ENCODE results near the gene SLC17A3.

Gene SLC17A3

GRCh38 chr6:25835442-25836283 is 38.4 kb downstream of the SLC17A3 start:
- DNase-seq (ENCODE audit: low spot score) = no peak

- no peak for DNase-seq (ENCODE audit: low spot score)
Measured at GRCh38 chr6:25834950-25835349, 39.1 kb downstream of the SLC17A3 start.

GRCh38 chr6:25833136-25833535 is 40.9 kb downstream of the SLC17A3 start:
- DNase-seq (ENCODE audit: low spot score) = no peak

- no peak for DNase-seq (ENCODE audit: low spot score)
Measured at GRCh38 chr6:25832670-25833069, 41.4 kb downstream of the SLC17A3 start.

- no peak for DNase-seq (ENCODE audit: low spot score)
Measured at GRCh38 chr6:25832307-25832662, 41.8 kb downstream of the SLC17A3 start.

- DNase-seq (ENCODE audit: low spot score) = no peak
Measured at GRCh38 chr6:25831532-25832306, 42.3 kb downstream of the SLC17A3 start, which contains the start of gene SLC17A1. Gene SLC17A1 (minus strand): TSS chr6:25832052. CDS start chr6:25830557, 1,495 bp downstream.

GRCh38 chr6:25830458-25830857 is 43.6 kb downstream of the SLC17A3 start:
- no peak for DNase-seq (ENCODE audit: low spot score)

GRCh38 chr6:25829375-25829774 is 44.7 kb downstream of the SLC17A3 start:
- no peak for DNase-seq (ENCODE audit: low spot score)

- no peak for DNase-seq (ENCODE audit: low spot score)
Measured at GRCh38 chr6:25821341-25821740, 52.7 kb downstream of the SLC17A3 start.

- no peak for DNase-seq (ENCODE audit: low spot score)
Measured at GRCh38 chr6:25816252-25816651, 57.8 kb downstream of the SLC17A3 start.

- DNase-seq (ENCODE audit: low spot score) = no peak
Measured at GRCh38 chr6:25815194-25815593, 58.8 kb downstream of the SLC17A3 start.

GRCh38 chr6:25804804-25805203 is 69.2 kb downstream of the SLC17A3 start:
- no peak for DNase-seq (ENCODE audit: low spot score)

GRCh38 chr6:25801436-25801835 is 72.6 kb downstream of the SLC17A3 start:
- peak; percentile 4 for DNase-seq (ENCODE audit: low spot score)

All from SW480 (cell line).